ENCODE data around the gene TOR2A.

DNA sequence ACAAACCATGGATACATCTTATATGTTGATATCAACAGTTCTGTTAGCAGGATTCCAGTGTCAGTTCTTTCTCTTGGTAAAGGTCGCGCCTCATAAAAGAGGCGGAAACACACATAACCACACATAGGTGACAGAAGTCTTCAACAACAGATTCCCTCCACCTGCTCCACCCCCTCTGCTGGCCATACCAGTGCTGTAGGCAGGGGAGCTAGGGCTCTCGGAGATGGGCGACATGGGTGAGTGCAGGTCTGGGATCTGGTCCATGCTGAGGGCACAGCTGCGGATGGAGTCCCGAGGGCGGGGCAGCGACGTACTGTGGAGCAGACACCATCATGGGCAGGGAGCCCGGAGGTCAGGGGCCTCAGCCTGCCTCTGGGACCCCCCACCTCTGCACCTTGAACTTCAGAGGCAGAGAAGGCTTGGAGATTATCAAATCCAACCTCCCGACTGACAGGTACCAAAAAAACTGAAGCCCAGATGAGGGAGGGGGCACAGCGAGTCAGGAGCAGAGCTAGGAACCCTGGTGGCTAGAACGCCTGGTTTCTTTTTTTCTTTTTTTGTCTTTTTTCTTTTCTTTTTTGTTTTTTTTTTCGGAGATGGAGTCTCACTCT, 12.0 kb upstream of the TOR2A start:
- TF ChIP-seq, protein P1, sequence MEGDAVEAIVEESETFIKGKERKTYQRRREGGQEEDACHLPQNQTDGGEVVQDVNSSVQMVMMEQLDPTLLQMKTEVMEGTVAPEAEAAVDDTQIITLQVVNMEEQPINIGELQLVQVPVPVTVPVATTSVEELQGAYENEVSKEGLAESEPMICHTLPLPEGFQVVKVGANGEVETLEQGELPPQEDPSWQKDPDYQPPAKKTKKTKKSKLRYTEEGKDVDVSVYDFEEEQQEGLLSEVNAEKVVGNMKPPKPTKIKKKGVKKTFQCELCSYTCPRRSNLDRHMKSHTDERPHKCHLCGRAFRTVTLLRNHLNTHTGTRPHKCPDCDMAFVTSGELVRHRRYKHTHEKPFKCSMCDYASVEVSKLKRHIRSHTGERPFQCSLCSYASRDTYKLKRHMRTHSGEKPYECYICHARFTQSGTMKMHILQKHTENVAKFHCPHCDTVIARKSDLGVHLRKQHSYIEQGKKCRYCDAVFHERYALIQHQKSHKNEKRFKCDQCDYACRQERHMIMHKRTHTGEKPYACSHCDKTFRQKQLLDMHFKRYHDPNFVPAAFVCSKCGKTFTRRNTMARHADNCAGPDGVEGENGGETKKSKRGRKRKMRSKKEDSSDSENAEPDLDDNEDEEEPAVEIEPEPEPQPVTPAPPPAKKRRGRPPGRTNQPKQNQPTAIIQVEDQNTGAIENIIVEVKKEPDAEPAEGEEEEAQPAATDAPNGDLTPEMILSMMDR (IDR thresholded peaks at IDR 0.05): no peak
- TF ChIP-seq POLR2A (IDR thresholded peaks at IDR 0.05) (no peak), POLR2AphosphoS5 (IDR thresholded peaks at IDR 0.05) (no peak)

Measured in breast epithelium (tissue), 3 donors.